Measurements from ENCODE around the gene B4GALNT3.

Gene B4GALNT3

GRCh38 chr12:559906-560455 lies 100.2 kb downstream of the B4GALNT3 start:
- no peak for DNase-seq (ENCODE audit: low spot score)

GRCh38 chr12:560691-561390 lies 101.1 kb downstream of the B4GALNT3 start:
- DNase-seq (ENCODE audit: low spot score) = no peak

- DNase-seq (ENCODE audit: low spot score) = no peak
Measured at GRCh38 chr12:561391-561705, 101.6 kb downstream of the B4GALNT3 start.

DNA sequence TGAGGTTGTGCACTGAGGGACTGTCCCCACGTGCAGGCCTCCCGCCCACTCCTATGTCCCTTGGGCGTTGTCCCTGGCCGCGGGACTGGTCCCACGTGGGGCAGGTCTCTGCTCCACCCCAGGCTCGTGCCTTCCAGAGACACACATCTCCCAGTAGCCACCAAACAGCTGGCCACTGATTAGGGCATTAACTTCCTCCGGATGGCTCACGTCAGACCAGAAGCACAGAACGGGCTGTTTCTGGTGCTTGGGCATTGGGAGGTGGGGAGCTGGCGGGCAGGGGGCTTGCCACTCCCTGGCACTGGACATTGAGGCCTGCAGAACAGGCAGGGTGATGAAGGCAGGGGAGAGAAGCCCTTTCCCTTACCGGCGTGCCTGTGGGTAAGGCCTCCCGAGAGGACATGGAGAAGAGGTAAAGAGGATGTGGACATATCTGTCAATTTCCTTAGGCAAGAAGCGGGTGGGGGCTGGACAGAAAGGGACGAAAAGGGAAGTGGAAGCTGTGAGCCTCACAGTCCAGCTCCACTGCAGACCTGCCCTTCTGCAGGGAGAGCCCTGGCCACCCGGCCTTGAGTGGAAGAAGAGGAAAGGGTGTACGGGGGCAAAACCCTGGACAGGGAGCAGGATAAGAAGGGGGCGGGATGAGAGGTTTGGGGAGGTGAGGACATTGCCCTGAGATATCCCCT lies 102.3 kb downstream of the B4GALNT3 start:
- DNase-seq (ENCODE audit: low spot score) = no peak

- no peak for DNase-seq (ENCODE audit: low spot score)
Measured at GRCh38 chr12:562634-563033, 102.9 kb downstream of the B4GALNT3 start.

GRCh38 chr12:563250-563781 lies 103.6 kb downstream of the B4GALNT3 start:
- DNase-seq (ENCODE audit: low spot score) = no peak

DNA sequence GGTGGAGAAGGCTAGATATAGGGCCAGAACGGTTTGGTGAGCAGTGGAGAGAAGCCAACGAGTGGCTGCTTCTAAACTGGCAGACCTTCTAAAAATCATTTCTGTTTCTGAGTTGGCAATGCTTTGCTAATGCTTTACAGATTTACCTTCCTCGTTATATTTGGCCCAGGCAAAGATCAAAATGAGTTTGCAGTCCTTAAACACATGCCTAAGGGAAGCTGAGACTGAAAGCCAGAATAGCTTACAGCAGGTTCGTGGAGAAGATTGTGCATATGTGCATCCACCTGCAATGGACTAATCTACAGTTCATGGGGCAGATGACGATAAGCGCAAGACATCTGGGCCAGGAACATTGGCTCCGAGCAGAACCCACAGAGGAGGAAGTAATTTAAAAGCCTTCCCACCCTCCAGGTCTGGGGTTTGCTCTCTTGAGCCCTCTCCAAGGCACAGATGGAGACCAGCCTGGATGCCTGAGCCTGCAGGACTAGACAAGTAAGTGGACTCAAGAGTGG lies 104.1 kb downstream of the B4GALNT3 start:
- no peak for DNase-seq (ENCODE audit: low spot score)

DNA sequence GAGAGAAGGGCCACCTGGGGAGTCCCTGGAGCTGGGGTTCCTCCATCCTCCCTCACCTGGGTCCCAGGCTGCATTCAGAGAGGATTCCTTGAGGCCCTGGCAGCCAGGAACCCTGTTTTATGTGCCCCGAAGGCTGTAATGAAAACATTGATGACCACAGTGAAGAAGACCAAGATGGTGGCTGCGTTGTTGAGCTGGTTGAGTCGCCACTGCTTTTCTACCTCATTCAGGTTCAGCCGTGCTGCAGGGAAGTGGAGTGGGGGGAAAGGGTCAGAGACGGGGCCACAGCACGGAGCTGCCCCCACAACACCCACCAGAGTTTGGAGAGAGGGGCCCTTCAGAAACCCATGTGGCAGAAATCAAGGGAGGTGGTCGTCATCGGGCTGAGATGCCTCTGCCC lies 105.4 kb downstream of the B4GALNT3 start:
- no peak for DNase-seq (ENCODE audit: low spot score)

- no peak for DNase-seq (ENCODE audit: low spot score)
Measured at GRCh38 chr12:565589-566105, 105.9 kb downstream of the B4GALNT3 start.

DNA sequence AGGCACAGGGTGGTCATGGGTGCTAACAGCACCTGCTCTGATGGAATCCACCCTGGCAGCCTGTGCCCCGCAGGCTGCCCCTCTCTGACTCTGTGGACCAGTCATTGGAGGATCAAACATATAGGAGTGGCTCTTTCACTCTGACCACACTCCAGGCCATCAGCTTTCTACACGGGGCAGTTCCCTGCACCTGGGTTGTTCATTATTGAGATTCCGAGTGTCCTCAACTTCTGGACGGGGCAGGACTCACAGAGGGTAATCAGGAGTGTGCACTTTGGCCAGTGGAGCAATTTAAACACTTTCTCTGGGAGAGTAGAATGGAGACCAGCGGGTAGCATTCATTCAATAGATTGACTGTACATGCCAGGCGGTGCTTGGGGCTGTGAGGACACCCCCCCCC lies 108.7 kb downstream of the B4GALNT3 start:
- no peak for DNase-seq (ENCODE audit: low spot score)

DNA sequence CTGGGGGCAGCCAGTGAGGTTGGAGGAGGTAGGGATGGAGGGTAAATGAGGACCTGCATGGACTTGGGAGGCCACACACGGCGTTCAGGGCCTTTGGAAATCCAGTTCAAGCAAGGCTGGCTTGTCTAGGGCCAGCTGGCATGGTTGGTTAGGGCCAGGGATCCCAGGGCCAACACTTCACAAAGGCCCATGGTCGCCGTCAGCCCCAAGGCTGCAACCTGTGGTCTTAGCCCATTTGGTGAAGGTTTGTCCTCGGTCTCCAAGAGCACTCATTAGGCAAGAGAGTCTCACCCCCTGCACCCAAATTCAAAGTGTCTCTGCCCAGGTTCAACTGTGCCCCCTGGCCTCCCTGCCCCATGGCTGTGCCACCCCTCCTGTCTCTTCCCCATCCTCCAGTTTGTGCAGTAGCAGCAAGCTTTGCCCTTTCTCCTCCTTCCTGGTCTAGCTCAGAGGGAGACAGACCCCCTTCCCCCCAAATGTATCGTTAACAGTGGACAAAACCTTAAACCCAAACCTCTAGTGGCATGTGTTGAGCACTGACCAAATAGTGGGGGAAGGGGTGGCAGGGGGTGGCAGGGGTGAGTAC lies 109.4 kb downstream of the B4GALNT3 start:
- DNase-seq (ENCODE audit: low spot score) = no peak

- DNase-seq (ENCODE audit: low spot score) = peak; percentile 79
Measured at GRCh38 chr12:569803-570434, 110.2 kb downstream of the B4GALNT3 start.

DNA sequence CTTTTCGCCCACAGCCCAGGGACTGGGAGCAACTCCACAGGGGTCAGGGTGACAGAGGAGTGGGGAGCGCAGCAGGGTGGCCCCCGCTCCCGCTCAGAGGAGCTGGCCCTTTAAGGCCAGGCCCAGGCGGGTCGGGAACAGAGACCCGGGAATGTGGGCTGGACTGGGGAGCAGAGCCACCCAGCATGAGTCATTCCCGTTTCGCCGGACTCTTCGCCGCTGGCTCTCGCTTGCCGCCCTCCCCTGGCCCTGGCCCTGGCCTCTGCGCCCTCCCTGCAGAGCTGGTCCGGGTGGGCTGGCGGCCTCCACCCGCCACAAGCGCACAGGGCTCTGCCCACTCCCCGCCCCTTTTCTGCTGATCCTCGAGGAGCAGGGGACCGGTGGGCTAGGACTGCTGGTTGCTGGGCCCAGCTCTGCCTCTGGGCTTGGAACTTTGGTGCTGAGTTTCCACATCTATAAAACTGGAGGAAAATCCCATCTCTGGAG lies 110.7 kb downstream of the B4GALNT3 start:
- DNase-seq (ENCODE audit: low spot score) = peak; percentile 53

DNA sequence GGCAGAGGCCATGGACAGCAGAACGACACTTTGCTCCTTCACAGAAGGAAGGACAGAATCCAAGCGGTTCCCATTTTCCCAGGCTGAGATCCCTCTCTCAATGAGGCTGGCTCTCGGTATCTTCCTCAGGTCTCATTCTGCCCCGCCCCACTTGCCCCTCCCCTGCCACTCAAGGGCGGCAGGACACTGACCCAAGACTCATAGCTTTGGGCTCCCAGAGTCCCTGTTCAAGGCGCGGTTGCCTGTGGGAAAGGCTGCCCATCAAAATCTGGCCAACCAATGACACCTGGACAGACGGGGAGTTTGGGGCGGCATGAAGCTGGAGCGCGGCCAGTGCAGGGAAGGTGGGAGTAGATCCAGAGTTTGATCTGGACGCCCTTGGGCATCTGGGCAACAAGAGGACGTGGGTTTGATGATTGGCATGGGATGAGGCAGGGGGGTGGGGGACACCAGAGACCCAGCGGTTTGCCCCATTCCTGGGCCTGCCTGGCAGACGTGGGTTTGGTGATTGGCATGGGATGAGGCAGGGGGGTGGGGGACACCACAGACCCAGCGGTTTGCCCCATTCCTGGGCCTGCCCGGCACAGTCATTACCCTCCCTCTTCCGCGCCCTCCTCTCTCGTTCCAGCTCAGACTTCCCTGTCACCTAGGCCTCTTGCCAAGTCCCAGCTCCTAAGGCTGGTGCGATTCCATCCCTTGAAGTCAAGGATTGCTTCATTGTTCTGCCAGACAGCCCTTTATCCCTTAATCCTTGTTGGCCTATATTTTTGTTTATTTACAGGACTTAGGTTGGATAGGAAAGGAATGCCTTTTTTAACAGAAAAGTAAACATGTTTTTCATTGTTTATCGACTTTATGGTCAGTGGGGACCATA lies 111.4 kb downstream of the B4GALNT3 start:
- peak; percentile 63 for DNase-seq (ENCODE audit: low spot score)

DNA sequence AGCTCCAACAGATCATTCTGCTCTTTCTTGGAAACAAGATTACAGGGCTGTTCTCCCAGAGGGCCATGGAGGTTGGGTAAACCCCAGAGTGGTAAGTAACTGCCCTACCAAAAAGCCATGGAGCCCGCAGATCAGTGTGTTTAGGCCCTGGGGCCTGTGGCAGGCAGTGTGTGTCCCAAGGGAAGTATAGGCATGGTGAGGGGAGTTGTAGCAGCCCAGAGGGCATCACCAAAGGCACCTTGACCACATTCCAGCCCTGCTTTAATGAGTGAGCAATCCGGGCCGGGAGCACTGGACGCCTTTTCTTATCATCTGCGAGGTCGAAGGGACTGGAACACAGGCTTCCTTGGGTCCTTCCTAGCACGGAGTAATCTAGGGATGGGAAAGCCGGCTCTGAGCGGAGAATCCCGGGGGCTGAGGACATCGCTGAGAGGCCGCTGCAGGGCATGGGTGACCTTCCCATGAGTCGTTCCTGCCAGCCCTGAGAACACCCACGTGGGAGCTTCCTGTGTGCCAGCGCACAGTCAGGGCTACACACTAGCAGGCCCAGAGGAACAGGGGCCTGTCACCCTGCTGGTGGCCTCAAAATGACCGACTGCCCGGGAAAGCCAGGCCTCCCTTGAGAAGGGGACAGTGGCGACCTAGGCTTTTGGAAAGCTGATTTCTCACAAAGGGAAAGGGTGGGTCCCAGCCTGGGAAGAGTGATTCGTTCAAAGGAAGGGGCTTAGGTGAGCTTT lies 112.2 kb downstream of the B4GALNT3 start:
- no peak for DNase-seq (ENCODE audit: low spot score)

GRCh38 chr12:572532-572899 lies 112.8 kb downstream of the B4GALNT3 start:
- DNase-seq (ENCODE audit: low spot score) = no peak

DNA sequence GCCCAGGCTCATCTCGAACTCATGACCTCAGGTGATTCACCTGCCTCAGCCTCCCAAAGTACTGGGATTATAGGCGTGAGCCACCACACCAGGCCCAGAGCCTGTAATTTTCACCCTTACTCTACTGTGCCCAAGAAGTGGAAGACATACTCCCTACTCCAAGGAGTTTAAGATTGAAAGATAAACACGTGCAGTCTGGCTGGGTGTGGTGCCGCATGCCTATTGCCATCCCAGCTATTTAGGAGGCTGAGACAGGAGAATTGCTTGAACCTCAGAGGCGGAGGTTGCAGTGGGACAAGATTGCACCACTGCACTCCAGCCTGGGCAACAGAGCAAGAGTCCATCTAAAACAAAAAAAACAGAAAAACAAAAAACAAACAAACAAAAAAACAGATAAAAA lies 113.5 kb downstream of the B4GALNT3 start:
- DNase-seq (ENCODE audit: low spot score) = no peak

- DNase-seq (ENCODE audit: low spot score) = no peak
Measured at GRCh38 chr12:574475-575128, 114.9 kb downstream of the B4GALNT3 start.

DNA sequence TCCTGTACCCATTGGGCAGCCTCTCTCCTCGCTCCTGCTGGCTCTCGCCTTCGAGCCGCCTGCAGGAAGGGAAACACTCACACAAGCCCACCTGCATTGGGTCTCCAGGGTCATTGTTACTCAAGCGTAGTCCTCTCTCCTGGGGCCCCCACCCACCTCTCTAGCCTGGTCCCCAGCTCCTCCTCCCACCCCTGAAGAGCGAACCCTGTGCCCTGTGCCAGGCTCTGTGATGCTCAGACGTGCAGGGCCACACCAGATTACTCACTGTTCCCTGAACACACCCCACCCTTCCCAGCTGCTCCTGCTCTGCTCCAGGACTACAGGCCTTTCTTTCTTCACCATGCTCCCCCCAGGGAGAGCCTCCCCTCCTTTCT lies 115.4 kb downstream of the B4GALNT3 start:
- DNase-seq (ENCODE audit: low spot score) = no peak
